ENCODE data around the gene LDOC1.

DNA sequence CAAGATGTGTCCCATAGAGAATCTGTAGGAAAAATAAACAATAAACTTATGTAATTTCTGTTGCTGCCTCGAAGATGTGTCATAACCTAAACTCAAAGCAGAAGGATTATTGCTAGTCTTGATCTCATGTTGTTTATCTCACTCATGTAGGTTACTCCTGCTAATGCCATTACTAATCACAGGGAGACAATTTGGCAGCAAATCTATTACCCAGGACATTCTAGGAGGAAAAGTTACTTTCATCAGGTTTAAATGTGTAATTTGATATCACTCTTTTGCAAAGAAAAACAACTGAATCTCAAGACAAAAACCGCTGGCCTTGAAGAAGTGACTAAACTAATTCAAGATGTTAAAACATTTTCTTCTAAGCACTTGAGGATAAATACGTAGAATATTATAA lies 34.0 kb downstream of the LDOC1 start:
- TF ChIP-seq, protein P1, sequence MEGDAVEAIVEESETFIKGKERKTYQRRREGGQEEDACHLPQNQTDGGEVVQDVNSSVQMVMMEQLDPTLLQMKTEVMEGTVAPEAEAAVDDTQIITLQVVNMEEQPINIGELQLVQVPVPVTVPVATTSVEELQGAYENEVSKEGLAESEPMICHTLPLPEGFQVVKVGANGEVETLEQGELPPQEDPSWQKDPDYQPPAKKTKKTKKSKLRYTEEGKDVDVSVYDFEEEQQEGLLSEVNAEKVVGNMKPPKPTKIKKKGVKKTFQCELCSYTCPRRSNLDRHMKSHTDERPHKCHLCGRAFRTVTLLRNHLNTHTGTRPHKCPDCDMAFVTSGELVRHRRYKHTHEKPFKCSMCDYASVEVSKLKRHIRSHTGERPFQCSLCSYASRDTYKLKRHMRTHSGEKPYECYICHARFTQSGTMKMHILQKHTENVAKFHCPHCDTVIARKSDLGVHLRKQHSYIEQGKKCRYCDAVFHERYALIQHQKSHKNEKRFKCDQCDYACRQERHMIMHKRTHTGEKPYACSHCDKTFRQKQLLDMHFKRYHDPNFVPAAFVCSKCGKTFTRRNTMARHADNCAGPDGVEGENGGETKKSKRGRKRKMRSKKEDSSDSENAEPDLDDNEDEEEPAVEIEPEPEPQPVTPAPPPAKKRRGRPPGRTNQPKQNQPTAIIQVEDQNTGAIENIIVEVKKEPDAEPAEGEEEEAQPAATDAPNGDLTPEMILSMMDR (IDR thresholded peaks at IDR 0.05; ENCODE audit: poor library complexity): no peak
- no peak for TF ChIP-seq EZH2 (IDR thresholded peaks at IDR 0.05; ENCODE audit: borderline replicate concordance)
